Stomach smooth muscle (tissue), 2 donors: ENCODE results near the gene ZNF469.
A peak's percentile ranks its signal among the peaks of the same experiment; 100 is the strongest.

ENCODE experiments used
- H3K27ac ChIP-seq: one replicate; pipeline ENCODE4 v1.7.0; 2013; ENCODE audit warnings: mild to moderate bottlenecking, low read length, inconsistent platforms
- H3K27me3 ChIP-seq, 2 donors: one replicate each; pipeline ENCODE4 v1.7.0; 2013; ENCODE audit warnings: low read length in 2 of 2; ENCODE audit not compliant: insufficient read depth in 2 of 2, control insufficient read depth in 1 of 2
- H3K36me3 ChIP-seq, 2 donors: one replicate each; pipeline ENCODE4 v1.7.0; 2013; ENCODE audit warnings: low read length in 2 of 2; ENCODE audit not compliant: control insufficient read depth in 2 of 2, insufficient read depth in 2 of 2
- H3K4me1 ChIP-seq: one replicate; pipeline ENCODE4 v1.7.0; 2013; ENCODE audit warnings: low read length; ENCODE audit not compliant: control insufficient read depth, insufficient read depth
- H3K4me3 ChIP-seq, 2 donors: one replicate each; pipeline ENCODE4 v1.7.0; 2013; ENCODE audit warnings: low read length in 2 of 2
- H3K9ac ChIP-seq, 2 donors: one replicate each; pipeline ENCODE4 v1.7.0; 2013; ENCODE audit warnings: low read length in 2 of 2, mild to moderate bottlenecking in 1 of 2
- H3K9me3 ChIP-seq, 2 donors: one replicate each; pipeline ENCODE4 v1.7.0; 2013; ENCODE audit warnings: low read length in 2 of 2; ENCODE audit not compliant: control insufficient read depth in 2 of 2
- donor health status: healthy.
- donor health status: Pancreatic carcinoma.

ZNF469 gene

DNA sequence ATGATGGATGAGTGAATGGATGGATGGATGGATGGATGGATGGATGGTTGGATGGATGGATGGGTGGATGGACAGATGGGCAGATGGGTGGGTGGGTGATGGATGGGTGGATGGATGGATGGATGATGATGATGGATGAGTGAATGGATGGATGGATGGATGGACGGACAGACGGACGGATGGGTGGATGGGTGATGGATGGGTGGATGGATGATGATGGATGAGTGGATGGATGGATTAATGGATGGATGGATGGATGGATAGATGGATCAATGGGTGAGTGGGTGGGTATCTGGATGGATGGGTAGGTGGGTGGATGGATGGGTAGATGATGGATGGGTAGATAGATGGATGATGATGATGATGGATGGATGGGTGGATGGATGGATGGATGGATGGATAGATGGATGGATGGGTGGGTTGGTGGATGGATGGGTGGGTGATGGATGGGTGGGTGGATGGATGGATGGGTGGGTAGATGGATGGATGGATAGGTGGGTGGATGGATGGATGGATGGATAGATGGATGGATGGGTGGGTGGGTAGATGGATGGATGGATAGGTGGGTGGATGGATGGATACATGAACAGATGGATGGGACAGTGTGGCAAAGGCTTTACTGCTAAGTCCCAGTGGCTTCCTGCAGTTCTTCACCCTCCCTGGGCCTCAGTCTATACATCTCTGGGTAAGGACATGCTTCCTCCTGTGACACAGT lies 40.1 kb downstream of the ZNF469 start:
- Histone ChIP-seq H3K4me3 (no peak overlapping the region), H3K27me3 (peaks cover 0 to 7% of the 10 kb centered on the region in 2 donors), H3K27ac (no peak overlapping the region), H3K9ac (no peak overlapping the region), H3K4me1 (no peaks in the 10 kb centered on the region), H3K9me3 (no peaks in the 10 kb centered on the region), H3K36me3 (no peaks in the 10 kb centered on the region)

DNA sequence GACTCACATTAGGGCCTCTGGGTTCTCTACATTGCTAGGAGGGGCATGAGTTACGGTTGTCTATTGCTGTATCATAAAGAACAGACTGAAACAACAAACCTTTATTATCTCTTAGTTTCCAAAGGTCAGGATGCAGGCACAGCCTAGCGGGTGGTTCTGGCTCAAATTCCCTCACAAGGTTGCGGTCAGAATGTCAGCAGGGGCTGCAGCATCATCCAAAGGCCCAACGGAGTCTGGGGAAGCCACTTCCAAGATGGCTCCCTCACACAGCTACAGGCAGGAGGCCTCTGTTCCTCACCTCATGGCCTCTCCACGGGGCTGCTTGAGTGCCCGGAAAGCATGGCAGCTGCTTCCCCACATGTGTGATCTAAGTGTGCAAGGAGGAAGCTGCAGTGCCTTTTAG lies 40.7 kb downstream of the ZNF469 start:
- Histone ChIP-seq H3K9ac (no peak overlapping the region), H3K4me3 (no peak overlapping the region), H3K27me3 (peaks cover 0 to 7% of the 10 kb centered on the region in 2 donors), H3K36me3 (no peaks in the 10 kb centered on the region), H3K9me3 (no peaks in the 10 kb centered on the region), H3K4me1 (no peaks in the 10 kb centered on the region), H3K27ac (no peak overlapping the region)

DNA sequence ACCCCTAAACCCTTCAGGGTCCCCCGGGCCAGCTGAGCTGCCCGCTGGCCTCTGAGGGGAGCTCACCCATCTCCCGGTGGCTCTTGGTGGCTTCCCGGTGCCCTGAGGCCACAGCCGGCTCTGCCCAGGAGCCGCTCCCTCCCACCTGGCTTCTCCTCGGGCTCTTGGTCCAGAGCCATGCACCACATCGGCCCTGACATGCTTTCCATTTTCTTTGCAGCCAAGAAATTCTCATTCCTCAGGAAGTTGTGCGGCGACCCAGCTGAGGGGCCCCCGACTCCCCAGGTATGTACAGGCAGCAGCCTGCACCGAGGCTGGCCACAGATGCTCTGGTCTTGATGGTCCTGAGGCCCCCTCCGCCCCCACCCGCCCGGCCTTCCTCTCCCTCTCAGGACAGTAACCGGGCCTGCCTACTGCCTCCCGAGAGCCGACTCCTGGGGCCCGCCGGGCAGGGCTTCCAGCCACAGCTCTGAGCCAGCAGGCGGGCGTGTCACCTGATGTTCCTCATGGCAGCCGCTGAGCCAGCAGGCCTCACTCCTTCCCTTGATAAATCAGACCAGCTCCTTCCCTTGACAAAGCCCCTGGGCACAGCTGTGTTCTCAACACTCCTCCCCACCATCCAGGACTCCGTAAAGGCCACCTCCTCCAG lies 42.0 kb downstream of the ZNF469 start:
- Histone ChIP-seq H3K27ac (no peak overlapping the region), H3K9me3 (no peaks in the 10 kb centered on the region)

DNA sequence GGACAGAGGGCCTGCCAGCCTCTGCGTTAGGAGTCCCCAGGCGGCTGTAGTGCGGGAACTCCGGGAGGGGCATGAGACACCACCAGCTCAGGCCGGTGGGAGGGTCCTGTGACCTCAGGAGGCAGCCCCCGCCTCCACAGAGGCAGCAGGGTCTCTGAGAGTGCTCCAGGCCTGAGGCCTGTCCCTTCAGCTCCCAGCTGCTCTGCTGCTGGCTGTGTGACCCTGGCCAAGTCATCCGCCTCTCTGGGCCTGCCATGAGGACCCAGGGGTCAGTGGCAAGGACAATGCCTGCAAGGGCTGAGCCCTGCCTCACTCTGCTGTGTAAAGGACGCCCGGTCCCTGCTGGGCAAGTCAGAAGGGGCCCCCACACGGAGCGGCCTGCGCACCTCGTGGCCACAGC lies 43.3 kb downstream of the ZNF469 start:
- H3K36me3 ChIP-seq, result no peaks in the 10 kb centered on the region
- peaks cover 3 to 13% of the 10 kb centered on the region in 2 donors for H3K27me3 ChIP-seq
- H3K4me3 ChIP-seq, result no peak overlapping the region
- H3K9me3 ChIP-seq, result no peaks in the 10 kb centered on the region
- H3K9ac ChIP-seq, result no peak overlapping the region
- H3K27ac ChIP-seq, result no peak overlapping the region
- H3K4me1 ChIP-seq, result peaks cover 4% of the 10 kb centered on the region

More for the DNA sequence above, 42.0 kb downstream of the ZNF469 start:
- H3K36me3 ChIP-seq, result no peaks in the 10 kb centered on the region
- no peak overlapping the region for H3K9ac ChIP-seq
- H3K4me1 ChIP-seq, result no peaks in the 10 kb centered on the region
- peaks cover under 1 to 6% of the 10 kb centered on the region in 2 donors for H3K27me3 ChIP-seq
- H3K4me3 ChIP-seq, result no peak overlapping the region

DNA sequence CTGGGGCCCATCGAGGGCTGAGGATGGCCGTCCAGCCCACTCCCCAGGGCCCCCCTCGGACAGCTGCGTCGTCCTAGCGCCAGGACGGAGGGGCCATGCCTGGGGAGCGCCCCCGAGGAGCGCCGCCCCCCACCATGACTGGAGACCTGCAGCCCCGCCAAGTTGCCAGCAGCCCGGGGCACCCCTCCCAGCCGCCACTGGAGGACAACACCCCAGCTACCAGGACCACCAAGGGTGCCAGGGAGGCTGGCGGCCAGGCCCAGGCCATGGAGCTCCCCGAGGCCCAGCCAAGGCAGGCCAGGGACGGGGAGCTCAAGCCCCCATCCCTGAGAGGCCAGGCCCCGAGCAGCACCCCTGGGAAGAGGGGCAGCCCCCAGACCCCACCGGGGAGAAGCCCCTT lies 44.6 kb downstream of the ZNF469 start:
- Histone ChIP-seq H3K9ac (no peak overlapping the region), H3K4me1 (peaks cover 7% of the 10 kb centered on the region), H3K4me3 (no peak overlapping the region), H3K9me3 (no peaks in the 10 kb centered on the region), H3K27me3 (peaks cover 13 to 25% of the 10 kb centered on the region in 2 donors), H3K27ac (no peak overlapping the region), H3K36me3 (no peaks in the 10 kb centered on the region)

DNA sequence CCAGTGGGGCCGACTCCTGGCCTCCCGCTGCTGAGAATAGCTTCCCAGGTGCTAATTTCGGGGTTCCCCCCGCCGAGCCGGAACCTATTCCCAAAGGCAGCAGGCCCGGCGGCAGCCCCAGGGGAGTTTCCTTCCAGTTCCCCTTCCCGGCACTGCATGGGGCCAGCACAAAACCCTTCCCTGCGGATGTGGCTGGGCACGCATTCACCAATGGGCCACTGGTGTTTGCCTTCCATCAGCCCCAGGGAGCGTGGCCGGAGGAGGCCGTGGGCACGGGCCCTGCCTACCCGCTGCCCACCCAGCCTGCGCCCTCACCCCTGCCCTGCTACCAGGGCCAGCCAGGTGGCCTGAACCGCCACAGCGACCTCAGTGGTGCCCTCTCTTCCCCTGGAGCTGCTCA lies 45.4 kb downstream of the ZNF469 start:
- Histone ChIP-seq H3K9ac (no peak overlapping the region), H3K27ac (no peak overlapping the region), H3K9me3 (no peaks in the 10 kb centered on the region), H3K4me1 (peaks cover 7% of the 10 kb centered on the region), H3K27me3 (peaks cover 15 to 28% of the 10 kb centered on the region in 2 donors), H3K4me3 (no peak overlapping the region), H3K36me3 (no peaks in the 10 kb centered on the region)

DNA sequence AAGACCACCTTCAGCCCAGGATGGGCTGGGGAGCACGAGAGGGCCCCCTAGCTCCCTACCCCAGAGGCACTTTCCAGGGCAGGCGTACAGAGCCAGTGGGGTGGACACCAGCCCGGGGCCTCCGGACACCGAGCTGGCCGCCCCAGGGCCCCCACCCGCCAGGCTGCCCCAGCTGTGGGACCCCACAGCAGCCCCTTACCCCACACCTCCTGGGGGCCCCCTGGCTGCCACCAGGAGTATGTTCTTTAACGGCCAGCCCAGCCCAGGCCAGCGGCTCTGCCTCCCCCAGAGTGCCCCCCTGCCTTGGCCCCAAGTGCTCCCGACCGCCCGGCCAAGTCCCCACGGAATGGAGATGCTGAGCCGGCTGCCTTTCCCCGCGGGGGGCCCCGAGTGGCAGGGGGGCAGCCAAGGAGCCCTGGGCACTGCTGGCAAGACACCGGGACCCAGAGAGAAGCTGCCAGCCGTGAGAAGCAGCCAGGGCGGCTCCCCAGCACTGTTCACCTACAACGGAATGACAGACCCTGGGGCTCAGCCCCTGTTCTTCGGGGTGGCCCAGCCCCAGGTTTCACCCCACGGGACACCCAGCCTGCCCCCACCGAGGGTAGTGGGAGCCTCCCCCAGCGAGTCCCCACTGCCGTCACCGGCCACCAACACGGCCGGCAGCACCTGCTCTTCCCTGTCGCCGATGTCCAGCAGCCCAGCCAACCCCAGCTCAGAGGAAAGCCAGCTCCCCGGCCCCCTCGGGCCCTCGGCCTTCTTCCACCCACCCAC lies 46.0 kb downstream of the ZNF469 start:
- Histone ChIP-seq H3K27ac (no peak overlapping the region), H3K36me3 (no peaks in the 10 kb centered on the region), H3K4me1 (peaks cover 7% of the 10 kb centered on the region), H3K27me3 (peaks cover 15 to 28% of the 10 kb centered on the region in 2 donors), H3K9me3 (no peaks in the 10 kb centered on the region), H3K4me3 (no peak overlapping the region), H3K9ac (no peak overlapping the region)

DNA sequence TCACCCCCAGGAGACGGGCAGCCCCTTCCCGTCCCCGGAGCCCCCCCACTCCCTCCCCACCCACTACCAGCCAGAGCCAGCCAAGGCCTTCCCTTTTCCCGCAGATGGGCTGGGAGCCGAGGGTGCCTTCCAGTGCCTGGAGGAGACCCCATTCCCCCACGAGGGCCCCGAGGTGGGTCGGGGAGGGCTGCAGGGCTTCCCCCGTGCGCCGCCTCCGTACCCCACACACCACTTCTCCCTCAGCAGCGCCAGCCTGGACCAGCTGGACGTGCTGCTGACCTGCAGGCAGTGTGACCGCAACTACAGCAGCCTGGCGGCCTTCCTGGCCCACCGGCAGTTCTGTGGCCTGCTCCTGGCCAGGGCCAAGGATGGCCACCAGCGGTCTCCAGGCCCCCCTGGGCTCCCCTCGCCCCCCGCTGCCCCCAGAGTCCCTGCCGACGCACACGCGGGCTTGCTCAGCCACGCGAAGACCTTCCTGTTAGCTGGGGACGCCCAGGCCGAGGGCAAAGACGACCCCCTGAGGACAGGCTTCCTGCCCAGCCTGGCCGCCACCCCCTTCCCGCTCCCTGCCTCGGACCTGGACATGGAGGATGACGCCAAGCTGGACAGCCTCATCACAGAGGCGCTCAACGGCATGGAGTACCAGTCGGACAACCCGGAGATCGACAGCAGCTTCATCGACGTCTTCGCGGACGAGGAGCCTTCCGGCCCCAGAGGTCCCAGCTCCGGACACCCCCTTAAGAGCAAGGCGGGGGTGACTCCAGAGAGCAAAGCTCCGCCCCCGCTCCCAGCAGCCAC lies 46.8 kb downstream of the ZNF469 start:
- peak overlapping the region in 1 of 2 donors; percentile 3 for H3K4me3 ChIP-seq
- H3K27ac ChIP-seq, result no peak overlapping the region
- peaks cover 7% of the 10 kb centered on the region for H3K4me1 ChIP-seq
- H3K27me3 ChIP-seq, result peaks cover 15 to 28% of the 10 kb centered on the region in 2 donors
- no peak overlapping the region for H3K9ac ChIP-seq
- H3K9me3 ChIP-seq, result no peaks in the 10 kb centered on the region
- H3K36me3 ChIP-seq, result no peaks in the 10 kb centered on the region

DNA sequence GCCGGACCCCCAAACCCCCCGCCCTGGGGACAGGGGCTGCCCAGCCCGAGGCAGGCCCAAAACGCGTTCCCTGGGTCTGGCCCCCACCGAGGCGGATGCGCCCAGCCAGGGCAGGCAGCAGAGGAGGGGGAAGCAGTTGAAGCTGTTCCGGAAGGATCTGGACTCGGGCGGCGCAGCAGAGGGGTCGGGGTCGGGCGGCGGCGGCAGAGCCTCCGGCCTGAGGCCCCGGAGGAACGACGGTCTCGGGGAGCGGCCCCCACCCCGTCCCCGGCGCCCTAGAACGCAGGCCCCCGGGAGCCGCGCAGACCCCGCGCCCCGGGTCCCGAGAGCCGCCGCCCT lies 47.4 kb downstream of the ZNF469 start:
- Histone ChIP-seq H3K9me3 (no peaks in the 10 kb centered on the region), H3K27me3 (peaks cover 15 to 28% of the 10 kb centered on the region in 2 donors), H3K27ac (no peak overlapping the region), H3K4me1 (peaks cover 7% of the 10 kb centered on the region), H3K4me3 (peak overlapping the region in 1 of 2 donors; percentile 49), H3K36me3 (no peaks in the 10 kb centered on the region), H3K9ac (no peak overlapping the region)
